Hepatocyte (in vitro differentiated cells): ENCODE results near the gene FAM236C. TPM values are rescaled to one million over a fixed set of nuclear protein-coding genes. Genes with fewer than 3 reads are reported as not detected.
"Not testable (repeated sequence)": the region's sequence is repeated elsewhere in the genome, so short reads cannot be mapped to it uniquely, and the experiment has no call there.

ENCODE experiments used
- DNase-seq: peaks from one replicate; pipeline ENCODE4 v3.0.0-alpha.2; 2016; ENCODE audit warnings: low spot score
- H2AFZ ChIP-seq: fragments of 200-600 bp; sonication (generic); 2 replicates; pipeline ENCODE4 v1.6.0; 2016; ENCODE audit warnings: antibody characterized with exemption, mild to moderate bottlenecking
- H3K27ac ChIP-seq: fragments of 200-600 bp; sonication (generic); 2 replicates; pipeline ENCODE4 v1.5.1; 2016; ENCODE audit warnings: mild to moderate bottlenecking
- H3K27me3 ChIP-seq: fragments of 200-600 bp; sonication (generic); 2 replicates; pipeline ENCODE4 v1.6.1; 2016
- H3K36me3 ChIP-seq: fragments of 200-600 bp; sonication (generic); replicated peaks from 2 replicates; pipeline ENCODE4 v1.5.1; 2016; ENCODE audit warnings: low read depth; ENCODE audit not compliant: insufficient read depth
- H3K4me1 ChIP-seq: fragments of 200-600 bp; sonication (generic); 2 replicates; pipeline ENCODE4 v1.5.1; 2016; ENCODE audit warnings: mild to moderate bottlenecking, moderate library complexity; ENCODE audit not compliant: insufficient read depth
- H3K4me2 ChIP-seq: fragments of 200-600 bp; sonication (generic); 2 replicates; pipeline ENCODE4 v1.6.0; 2016
- H3K4me3 ChIP-seq: fragments of 200-600 bp; sonication (generic); 2 replicates; pipeline ENCODE4 v1.5.1; 2016; ENCODE audit warnings: mild to moderate bottlenecking
- H3K79me2 ChIP-seq: fragments of 200-600 bp; sonication (generic); 2 replicates; pipeline ENCODE4 v1.6.0; 2017; ENCODE audit warnings: mild to moderate bottlenecking
- H3K9me2 ChIP-seq: fragments of 200-600 bp; sonication (generic); replicated peaks from 2 replicates; pipeline ENCODE4 v1.6.0; 2017; ENCODE audit warnings: mild to moderate bottlenecking; ENCODE audit not compliant: insufficient read depth
- H3K9me3 ChIP-seq: fragments of 200-600 bp; sonication (generic); 2 replicates; pipeline ENCODE4 v1.5.1; 2016; ENCODE audit warnings: low read depth, mild to moderate bottlenecking
- H4K20me1 ChIP-seq: fragments of 200-600 bp; sonication (generic); 2 replicates; pipeline ENCODE4 v1.6.0; 2016; ENCODE audit warnings: mild to moderate bottlenecking; ENCODE audit not compliant: insufficient read depth, poor library complexity, severe bottlenecking
- WGBS: methylation state at CpG from one replicate; pipeline ENCODE4 v1.1.6; 2016; ENCODE audit warnings: low lambda C conversion rate; ENCODE audit errors: missing lambda C conversion rate; 5-methylcytosine and 5-hydroxymethylcytosine counted together
- polyA plus RNA-seq: library from polyadenylated mRNA; unstranded; fragments of >200 nt; fragmentation: Nextera tagmentation; extraction: Ambion mirVana; gene quantifications from 2 replicates; pipeline ENCODE4 v1.2.1, GENCODE V29; 2016
- total RNA-seq: library from RNA; depleted of rRNA; stranded (reverse); fragments of >200 nt; gene quantifications from 2 replicates; pipeline ENCODE4 v1.2.3, GENCODE V29; 2014

The FAM236C gene
- not detected in 2 replicates for total RNA-seq
- polyA plus RNA-seq = not detected in 2 replicates

GRCh38 chrX:72912315-72912714 lies at the start of gene FAM236C:
Gene FAM236C (plus strand): TSS chrX:72912615. CDS start chrX:72912715, 100 bp downstream.
- H2AFZ ChIP-seq, H4K20me1 ChIP-seq, H3K27me3 ChIP-seq, H3K4me3 ChIP-seq, H3K27ac ChIP-seq, H3K4me2 ChIP-seq, DNase-seq, H3K36me3 ChIP-seq, H3K9me3 ChIP-seq, H3K4me1 ChIP-seq, H3K9me2 ChIP-seq, H3K79me2 ChIP-seq: not testable (repeated sequence)
- WGBS = no CpG with 5 or more reads among the region's 13 CpGs

GRCh38 chrX:72882898-72883297 lies 29.5 kb upstream of the FAM236C start:
- not testable (repeated sequence) for H3K9me3 ChIP-seq, H3K4me1 ChIP-seq, H3K4me2 ChIP-seq, H4K20me1 ChIP-seq, H2AFZ ChIP-seq, H3K27me3 ChIP-seq, H3K36me3 ChIP-seq, DNase-seq, H3K27ac ChIP-seq, H3K4me3 ChIP-seq, H3K79me2 ChIP-seq, H3K9me2 ChIP-seq
- no CpG with 5 or more reads among the region's 2 CpGs for WGBS

- H3K27ac ChIP-seq = not testable (repeated sequence)
Measured at GRCh38 chrX:72889740-72890139, 22.7 kb upstream of the FAM236C start.

GRCh38 chrX:72916096-72916495 lies 3.7 kb downstream of the FAM236C start:
- WGBS = 69% methylated on average over 4 of the region's 5 CpGs
- not testable (repeated sequence) for H3K79me2 ChIP-seq, H3K36me3 ChIP-seq, H3K9me2 ChIP-seq, DNase-seq, H3K4me2 ChIP-seq, H3K27me3 ChIP-seq, H3K9me3 ChIP-seq, H4K20me1 ChIP-seq, H3K4me1 ChIP-seq, H3K4me3 ChIP-seq, H3K27ac ChIP-seq, H2AFZ ChIP-seq

More at GRCh38 chrX:72889740-72890139, 22.7 kb upstream of the FAM236C start:
- not testable (repeated sequence) for H3K9me2 ChIP-seq, H2AFZ ChIP-seq, H3K79me2 ChIP-seq, H4K20me1 ChIP-seq, H3K4me1 ChIP-seq, H3K4me2 ChIP-seq, H3K36me3 ChIP-seq, H3K27me3 ChIP-seq, H3K4me3 ChIP-seq, DNase-seq, H3K9me3 ChIP-seq
- no CpG with 5 or more reads among the region's 14 CpGs for WGBS

GRCh38 chrX:72932283-72932682 lies 19.9 kb downstream of the FAM236C start:
- H3K27ac ChIP-seq, DNase-seq, H3K9me2 ChIP-seq, H3K36me3 ChIP-seq, H3K4me1 ChIP-seq, H3K79me2 ChIP-seq, H4K20me1 ChIP-seq, H2AFZ ChIP-seq, H3K27me3 ChIP-seq, H3K4me3 ChIP-seq, H3K9me3 ChIP-seq, H3K4me2 ChIP-seq: not testable (repeated sequence)
- WGBS = no CpG with 5 or more reads among the region's 1 CpG

- not testable (repeated sequence) for H3K27ac ChIP-seq, H4K20me1 ChIP-seq, DNase-seq, H3K36me3 ChIP-seq, H3K79me2 ChIP-seq, H2AFZ ChIP-seq, H3K9me2 ChIP-seq, H3K4me1 ChIP-seq, H3K27me3 ChIP-seq, H3K9me3 ChIP-seq, H3K4me3 ChIP-seq, H3K4me2 ChIP-seq
- WGBS = no CpG with 5 or more reads among the region's 7 CpGs
Measured at GRCh38 chrX:72936455-72936854, 24.0 kb downstream of the FAM236C start.

GRCh38 chrX:72936882-72937455 lies 24.6 kb downstream of the FAM236C start:
- WGBS = no CpG with 5 or more reads among the region's 8 CpGs
- H4K20me1 ChIP-seq, H3K79me2 ChIP-seq, H3K4me2 ChIP-seq, H3K9me2 ChIP-seq, DNase-seq, H3K4me3 ChIP-seq, H3K27me3 ChIP-seq, H3K4me1 ChIP-seq, H3K36me3 ChIP-seq, H3K27ac ChIP-seq, H2AFZ ChIP-seq, H3K9me3 ChIP-seq: not testable (repeated sequence)

- not testable (repeated sequence) for H3K4me2 ChIP-seq, H4K20me1 ChIP-seq
- no CpG with 5 or more reads among the region's 15 CpGs for WGBS
Measured at GRCh38 chrX:72937906-72938305, 25.5 kb downstream of the FAM236C start, which contains the start of gene FAM236A. Gene FAM236A (plus strand): TSS chrX:72938206. CDS start chrX:72938263, 57 bp downstream.

GRCh38 chrX:72942272-72942671 lies 29.9 kb downstream of the FAM236C start:
- not testable (repeated sequence) for H3K4me3 ChIP-seq, H2AFZ ChIP-seq, H3K27ac ChIP-seq, H4K20me1 ChIP-seq, H3K79me2 ChIP-seq, H3K9me2 ChIP-seq, H3K27me3 ChIP-seq, H3K36me3 ChIP-seq, H3K9me3 ChIP-seq, H3K4me1 ChIP-seq, H3K4me2 ChIP-seq, DNase-seq
- WGBS = no CpG with 5 or more reads among the region's 6 CpGs

More at GRCh38 chrX:72937906-72938305, 25.5 kb downstream of the FAM236C start, which contains the start of gene FAM236A:
- not testable (repeated sequence) for H3K9me2 ChIP-seq, H3K4me1 ChIP-seq, H3K27me3 ChIP-seq, H3K36me3 ChIP-seq, H3K27ac ChIP-seq, H3K79me2 ChIP-seq, DNase-seq, H3K4me3 ChIP-seq, H3K9me3 ChIP-seq, H2AFZ ChIP-seq
